Tibial nerve (tissue), 3 donors: ENCODE results near the gene TKTL2.

Experiments used
- POLR2A ChIP-seq, 2 donors: fragments of 450-650 bp; IDR thresholded peaks; one replicate each; pipeline ENCODE4 v1.6.1; 2017; ENCODE audit warnings: antibody characterized with exemption in 2 of 2, mild to moderate bottlenecking in 2 of 2, moderate library complexity in 2 of 2
- TF ChIP-seq, protein P1 (sequence below), 5 experiments: fragments of 200-600 bp in 3 of 5; fragments of 450-650 bp in 2 of 5; sonication (generic) in 3 of 5; IDR thresholded peaks; one replicate each; pipeline ENCODE4 v1.5.1; 2016 to 2019; ENCODE audit warnings: antibody characterized with exemption in 5 of 5, mild to moderate bottlenecking in 3 of 5, moderate library complexity in 2 of 5

- TF ChIP-seq POLR2A (IDR thresholded peaks at IDR 0.05), result no peak
- TF ChIP-seq, protein P1, sequence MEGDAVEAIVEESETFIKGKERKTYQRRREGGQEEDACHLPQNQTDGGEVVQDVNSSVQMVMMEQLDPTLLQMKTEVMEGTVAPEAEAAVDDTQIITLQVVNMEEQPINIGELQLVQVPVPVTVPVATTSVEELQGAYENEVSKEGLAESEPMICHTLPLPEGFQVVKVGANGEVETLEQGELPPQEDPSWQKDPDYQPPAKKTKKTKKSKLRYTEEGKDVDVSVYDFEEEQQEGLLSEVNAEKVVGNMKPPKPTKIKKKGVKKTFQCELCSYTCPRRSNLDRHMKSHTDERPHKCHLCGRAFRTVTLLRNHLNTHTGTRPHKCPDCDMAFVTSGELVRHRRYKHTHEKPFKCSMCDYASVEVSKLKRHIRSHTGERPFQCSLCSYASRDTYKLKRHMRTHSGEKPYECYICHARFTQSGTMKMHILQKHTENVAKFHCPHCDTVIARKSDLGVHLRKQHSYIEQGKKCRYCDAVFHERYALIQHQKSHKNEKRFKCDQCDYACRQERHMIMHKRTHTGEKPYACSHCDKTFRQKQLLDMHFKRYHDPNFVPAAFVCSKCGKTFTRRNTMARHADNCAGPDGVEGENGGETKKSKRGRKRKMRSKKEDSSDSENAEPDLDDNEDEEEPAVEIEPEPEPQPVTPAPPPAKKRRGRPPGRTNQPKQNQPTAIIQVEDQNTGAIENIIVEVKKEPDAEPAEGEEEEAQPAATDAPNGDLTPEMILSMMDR (IDR thresholded peaks at IDR 0.05), result peak in 4 of 5 experiments; percentile 41 to 62 (median 54)
Measured at GRCh38 chr4:163484906-163485305, 11.4 kb upstream of the TKTL2 start.
